Mucosa of descending colon (tissue), 3 donors: ENCODE measurements around the gene SMPD3. TPM values are rescaled to one million over a fixed set of nuclear protein-coding genes. Genes with fewer than 3 reads are reported as not detected.

ENCODE experiments used
- ATAC-seq: fragments of 200-7000 bp; cut with Tn5 transposase; one replicate; pipeline ENCODE4 v1.9.1; 2020; ENCODE audit warnings: mild to moderate bottlenecking, moderate library complexity
- DNase-seq, 3 donors: peaks; one replicate each; pipeline ENCODE4 v3.0.0-alpha.2; 2020
- H3K36me3 ChIP-seq: fragments of 200-600 bp; one replicate; pipeline ENCODE4 v1.8.0; 2021; ENCODE audit warnings: low read depth, mild to moderate bottlenecking
- H3K4me1 ChIP-seq: fragments of 200-600 bp; one replicate; pipeline ENCODE4 v1.8.0; 2021; ENCODE audit warnings: low read depth, mild to moderate bottlenecking
- H3K4me3 ChIP-seq: fragments of 200-600 bp; one replicate; pipeline ENCODE4 v1.8.0; 2021; ENCODE audit warnings: mild to moderate bottlenecking
- H3K9me3 ChIP-seq: fragments of 200-600 bp; one replicate; pipeline ENCODE4 v1.8.0; 2021; ENCODE audit warnings: mild to moderate bottlenecking
- intact Hi-C, 2 donors: fragments of 100-400 bp; cut with DNase I in 1 of 2; cut with micrococcal nuclease in 1 of 2; formaldehyde crosslinking; loops; one replicate each; pipeline versions ENCODE4 v1.11.0 to v1.11.1; 2022; cut with DNase I, micrococcal nuclease
- total RNA-seq, 3 donors: library from RNA; stranded (reverse); fragmentation: NEBNext Ultra II Directional in 2 of 3; extraction: Animal tissue kit (Norgen Biotek cat#: 25700) in 2 of 3; gene quantifications; one replicate each; pipeline versions ENCODE4 v1.2.1 to v1.2.4, GENCODE V29; 2021 to 2023
- TF ChIP-seq, protein P1 (sequence below): fragments of 200-600 bp; IDR thresholded peaks from one replicate; pipeline ENCODE4 v1.8.0; 2022; ENCODE audit warnings: antibody characterized with exemption, mild to moderate bottlenecking
- donor health status: DM: no; HTN: no; CAD: no; lungs with moderate emphysema.
- donor health status: DM: no; HTN: no; CAD: no.
- donor health status: DM: no; HTN: yes; CAD: no.

Gene SMPD3
- total RNA-seq, 3 donors from 2014 or later = 31.8 to 82.7 (median 62.3) TPM

DNA sequence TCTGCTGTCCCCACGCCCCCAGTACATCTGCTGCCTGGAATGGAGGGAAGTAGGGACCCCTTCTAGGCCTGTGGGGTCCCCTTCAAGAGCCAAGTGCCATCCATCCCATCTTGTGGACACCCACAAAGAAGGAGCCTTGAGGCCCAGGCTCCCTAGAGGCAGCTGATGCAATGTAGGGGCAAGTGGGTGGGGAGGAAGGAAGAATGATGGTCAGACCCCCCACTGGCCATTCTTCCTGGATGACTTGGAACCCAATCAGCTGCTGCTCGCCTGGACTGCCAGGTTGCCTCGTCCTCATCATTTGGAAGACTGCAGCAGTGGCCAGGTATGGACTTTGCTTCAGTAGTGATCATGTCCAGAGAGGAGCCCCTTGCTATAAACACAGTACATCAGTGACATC lies 48.9 kb downstream of the SMPD3 start:
- Histone ChIP-seq H3K9me3 (no peaks in the 10 kb centered on the region), H3K36me3 (no peaks in the 10 kb centered on the region), H3K4me3 (no peak overlapping the region), H3K4me1 (peaks cover 6% of the 10 kb centered on the region)
- no peak for ATAC-seq
- intact Hi-C loops = no loop called here
- TF ChIP-seq, protein P1, sequence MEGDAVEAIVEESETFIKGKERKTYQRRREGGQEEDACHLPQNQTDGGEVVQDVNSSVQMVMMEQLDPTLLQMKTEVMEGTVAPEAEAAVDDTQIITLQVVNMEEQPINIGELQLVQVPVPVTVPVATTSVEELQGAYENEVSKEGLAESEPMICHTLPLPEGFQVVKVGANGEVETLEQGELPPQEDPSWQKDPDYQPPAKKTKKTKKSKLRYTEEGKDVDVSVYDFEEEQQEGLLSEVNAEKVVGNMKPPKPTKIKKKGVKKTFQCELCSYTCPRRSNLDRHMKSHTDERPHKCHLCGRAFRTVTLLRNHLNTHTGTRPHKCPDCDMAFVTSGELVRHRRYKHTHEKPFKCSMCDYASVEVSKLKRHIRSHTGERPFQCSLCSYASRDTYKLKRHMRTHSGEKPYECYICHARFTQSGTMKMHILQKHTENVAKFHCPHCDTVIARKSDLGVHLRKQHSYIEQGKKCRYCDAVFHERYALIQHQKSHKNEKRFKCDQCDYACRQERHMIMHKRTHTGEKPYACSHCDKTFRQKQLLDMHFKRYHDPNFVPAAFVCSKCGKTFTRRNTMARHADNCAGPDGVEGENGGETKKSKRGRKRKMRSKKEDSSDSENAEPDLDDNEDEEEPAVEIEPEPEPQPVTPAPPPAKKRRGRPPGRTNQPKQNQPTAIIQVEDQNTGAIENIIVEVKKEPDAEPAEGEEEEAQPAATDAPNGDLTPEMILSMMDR = no peak
- DNase-seq = peak in 1 of 3 donors; percentile 14

DNA sequence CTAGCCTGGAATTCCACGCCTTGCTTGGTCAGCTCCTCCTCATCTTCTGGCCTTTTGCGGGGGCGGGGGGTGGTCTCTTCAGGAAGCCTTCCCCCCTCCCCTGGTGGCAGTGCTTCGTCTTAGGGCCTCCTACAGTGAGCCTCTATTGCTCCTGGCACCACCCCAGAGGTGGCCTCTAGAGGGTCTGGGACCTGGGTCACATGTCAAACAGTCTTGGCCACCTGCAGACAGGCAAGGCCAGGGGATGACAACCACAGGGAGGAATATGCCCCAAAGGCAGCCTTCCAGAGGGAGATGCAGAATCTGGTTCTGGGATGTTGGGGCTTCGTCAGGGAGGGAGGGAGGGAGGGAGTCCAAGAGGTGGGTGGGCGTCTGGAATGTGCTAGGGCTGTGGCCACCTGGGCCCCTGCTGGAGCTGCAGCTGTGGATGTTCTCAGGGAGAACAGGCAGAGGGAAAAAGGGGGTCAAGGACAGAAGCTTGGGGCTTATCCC lies 50.6 kb downstream of the SMPD3 start:
- ATAC-seq (no peak), DNase-seq (peak in 1 of 3 donors; percentile 21)
- TF ChIP-seq, protein P1 = no peak
- no peaks in the 10 kb centered on the region for H3K36me3 ChIP-seq
- H3K4me3 ChIP-seq = no peak overlapping the region
- H3K4me1 ChIP-seq = peaks cover 6% of the 10 kb centered on the region
- intact Hi-C loops = no loop called here
- H3K9me3 ChIP-seq = no peaks in the 10 kb centered on the region

DNA sequence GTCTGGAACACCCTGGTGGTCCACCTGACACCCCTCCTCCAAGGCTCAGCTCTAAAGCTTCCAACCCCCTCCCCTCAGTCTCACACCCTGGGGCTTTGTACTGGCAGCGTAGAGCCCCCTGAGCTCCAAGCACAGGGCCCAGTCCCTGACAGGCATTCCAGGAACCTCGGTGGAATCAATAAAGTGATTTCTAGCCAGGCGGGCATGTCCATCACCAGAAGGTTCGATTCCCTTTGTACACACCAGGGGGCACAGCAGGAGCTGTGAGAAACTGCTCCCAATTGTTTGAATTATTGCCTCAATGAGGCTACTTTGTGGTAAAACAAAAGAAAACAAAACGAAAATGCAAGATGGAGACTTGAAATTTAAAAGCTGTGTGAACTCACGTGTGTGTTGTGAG lies 51.8 kb downstream of the SMPD3 start:
- intact Hi-C loops = no loop called here
- no peak overlapping the region for H3K4me3 ChIP-seq
- ATAC-seq = peak; percentile 90

DNA sequence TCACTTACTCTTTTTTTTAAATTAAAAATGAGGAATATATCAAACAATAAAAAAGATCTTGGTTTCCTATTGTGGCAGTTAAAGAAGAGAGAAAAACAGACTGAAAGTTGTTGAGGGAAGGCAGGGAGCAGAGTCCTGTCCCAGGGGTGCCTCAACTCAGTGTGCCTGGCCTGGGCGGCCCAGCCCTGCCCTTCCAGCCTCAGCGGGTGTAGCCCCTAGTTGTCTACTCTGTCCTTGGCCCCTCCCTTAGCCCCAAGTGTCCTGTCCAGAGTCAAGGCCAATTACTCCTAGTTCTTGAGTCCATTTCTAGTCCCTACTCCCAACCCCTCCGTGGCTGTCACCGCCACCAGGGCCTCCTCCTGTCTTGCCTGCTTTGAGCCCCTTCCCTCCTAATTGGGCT lies 52.5 kb downstream of the SMPD3 start:
- Histone ChIP-seq H3K9me3 (no peaks in the 10 kb centered on the region), H3K36me3 (no peaks in the 10 kb centered on the region), H3K4me3 (no peak overlapping the region), H3K4me1 (peaks cover 6% of the 10 kb centered on the region)
- ATAC-seq (peak; percentile 59), DNase-seq (peak in 1 of 3 donors; percentile 27)
- TF ChIP-seq, protein P1 = no peak
- intact Hi-C loops = no loop called here

More for the DNA sequence above, 51.8 kb downstream of the SMPD3 start:
- TF ChIP-seq, protein P1 = peak; percentile 27
- no peaks in the 10 kb centered on the region for H3K36me3 ChIP-seq
- peaks cover 6% of the 10 kb centered on the region for H3K4me1 ChIP-seq
- no peaks in the 10 kb centered on the region for H3K9me3 ChIP-seq
- peak in 2 of 3 donors; percentile 68 to 80 for DNase-seq

DNA sequence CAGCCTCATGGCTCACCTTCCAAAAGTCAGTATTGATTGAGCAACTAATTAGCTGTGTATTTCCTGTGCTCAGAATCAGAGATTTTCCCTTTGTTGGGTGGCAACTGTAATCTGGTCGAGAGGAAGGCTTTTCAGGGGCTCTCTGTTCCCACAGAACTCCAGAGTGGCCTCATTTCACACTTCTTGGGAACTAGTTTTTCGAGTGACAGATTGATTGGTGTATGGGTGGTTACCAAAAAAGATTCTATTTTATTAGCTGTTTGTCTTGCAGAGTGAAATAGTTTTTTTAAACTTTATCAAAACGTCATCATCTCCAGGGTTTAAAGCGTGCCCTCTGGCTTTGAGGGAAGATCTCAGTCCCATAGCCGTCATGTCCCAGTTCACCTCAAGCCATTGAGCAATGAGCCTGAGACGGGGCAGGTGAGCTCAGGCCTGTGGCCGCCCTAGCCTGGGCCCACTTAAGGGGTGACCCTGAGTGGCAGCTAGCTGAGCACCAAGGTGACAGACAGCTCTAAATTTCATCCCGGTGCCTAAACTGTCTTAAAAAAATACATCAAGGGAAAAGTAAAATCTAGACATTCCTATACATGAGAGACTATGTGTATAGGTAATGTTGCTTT lies 53.0 kb downstream of the SMPD3 start:
- ATAC-seq = no peak
- intact Hi-C loops = no loop called here
- no peaks in the 10 kb centered on the region for H3K9me3 ChIP-seq
- TF ChIP-seq, protein P1 = no peak
- H3K4me1 ChIP-seq = peaks cover 6% of the 10 kb centered on the region
- H3K4me3 ChIP-seq = no peak overlapping the region
- H3K36me3 ChIP-seq = no peaks in the 10 kb centered on the region
- peak in 1 of 3 donors; percentile 12 for DNase-seq
